ENCODE results near the gene TPX2.
"Not testable (repeated sequence)": the region's sequence is repeated elsewhere in the genome, so short reads cannot be mapped to it uniquely, and the experiment has no call there.

The TPX2 gene

GRCh38 chr20:31818376-31818908, 79.4 kb downstream of the TPX2 start:
- no peak for DNase-seq

GRCh38 chr20:31819083-31819784, 80.1 kb downstream of the TPX2 start, which contains the start of gene MYLK2:
MYLK2 (plus strand) TSS chr20:31819356; CDS start chr20:31819581, 225 bp downstream.
- DNase-seq, result peak; percentile 82

DNA sequence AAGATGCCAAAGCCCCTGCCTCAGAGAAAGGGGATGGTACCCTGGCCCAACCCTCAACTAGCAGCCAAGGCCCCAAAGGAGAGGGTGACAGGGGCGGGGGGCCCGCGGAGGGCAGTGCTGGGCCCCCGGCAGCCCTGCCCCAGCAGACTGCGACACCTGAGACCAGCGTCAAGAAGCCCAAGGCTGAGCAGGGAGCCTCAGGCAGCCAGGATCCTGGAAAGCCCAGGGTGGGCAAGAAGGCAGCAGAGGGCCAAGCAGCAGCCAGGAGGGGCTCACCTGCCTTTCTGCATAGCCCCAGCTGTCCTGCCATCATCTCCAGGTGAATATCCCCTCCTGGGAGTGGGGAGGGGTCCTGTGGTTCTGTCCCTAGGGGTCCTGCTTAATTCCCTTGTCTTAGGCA, 81.1 kb downstream of the TPX2 start:
- DNase-seq, result no peak

GRCh38 chr20:31821427-31821826, 82.3 kb downstream of the TPX2 start:
- no peak for DNase-seq

- peak; percentile 91 for DNase-seq
Measured at GRCh38 chr20:31822421-31823330, 83.6 kb downstream of the TPX2 start.

GRCh38 chr20:31823360-31824124, 84.5 kb downstream of the TPX2 start:
- no peak for DNase-seq

DNA sequence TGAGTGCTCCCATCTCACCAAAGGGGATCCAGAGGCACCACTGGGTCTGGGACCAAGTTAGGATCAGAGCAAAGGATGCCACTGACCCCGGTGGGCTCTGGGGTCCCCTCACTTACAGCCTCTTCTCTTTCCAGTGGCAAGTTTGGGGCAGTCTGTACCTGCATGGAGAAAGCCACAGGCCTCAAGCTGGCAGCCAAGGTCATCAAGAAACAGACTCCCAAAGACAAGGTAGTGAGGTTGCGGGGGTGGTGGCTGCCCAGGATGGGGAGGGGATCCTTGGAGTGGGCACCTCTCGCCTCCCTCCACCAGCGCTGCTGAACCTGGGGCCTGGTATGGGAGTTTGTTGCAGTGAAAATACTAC, 85.0 kb downstream of the TPX2 start:
- no peak for DNase-seq

- no peak for DNase-seq
Measured at GRCh38 chr20:31824554-31825313, 85.6 kb downstream of the TPX2 start.

DNA sequence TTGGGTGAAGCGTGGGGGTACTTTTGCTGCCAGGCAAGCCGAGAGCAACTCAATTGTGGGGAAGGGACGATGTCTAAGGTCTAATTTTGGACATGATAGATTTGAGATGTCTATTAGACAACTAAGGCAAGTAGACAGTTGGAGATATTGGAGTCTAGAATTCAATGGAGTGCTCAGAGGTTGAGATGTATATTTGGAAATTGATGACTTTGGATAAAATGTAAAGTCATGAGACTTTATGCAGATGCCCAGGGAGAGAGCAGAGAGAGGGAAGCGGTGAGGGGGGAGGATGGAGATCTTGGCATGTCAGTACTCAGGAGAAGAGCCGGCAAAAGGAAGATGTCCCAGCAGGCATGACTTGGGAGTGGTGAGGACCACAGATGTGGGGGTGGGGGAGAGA, 87.0 kb downstream of the TPX2 start:
- no peak for DNase-seq

GRCh38 chr20:31827059-31827458, 88.0 kb downstream of the TPX2 start:
- DNase-seq, result no peak

- DNase-seq, result not testable (repeated sequence)
Measured at GRCh38 chr20:31828016-31828415, 88.9 kb downstream of the TPX2 start.

DNA sequence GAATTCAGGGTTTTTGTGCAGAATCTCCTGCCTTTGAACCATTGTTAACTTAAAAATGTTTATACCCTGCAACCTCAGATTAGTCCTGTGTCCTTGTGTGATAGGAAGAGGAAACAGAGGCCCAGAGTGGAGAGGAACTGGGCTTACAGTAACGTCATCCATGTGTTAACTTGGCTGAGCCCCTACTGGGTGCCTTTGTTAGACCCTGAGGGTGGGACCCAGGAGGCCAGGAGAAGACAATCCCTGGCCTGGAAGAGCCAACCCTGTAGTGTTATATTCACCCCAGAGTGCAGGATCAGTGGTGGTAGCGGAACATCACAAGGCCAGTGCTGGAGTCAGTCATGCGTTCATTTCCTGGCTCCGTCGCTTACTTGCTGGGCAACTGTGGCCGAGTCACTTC, 90.6 kb downstream of the TPX2 start:
- no peak for DNase-seq

DNA sequence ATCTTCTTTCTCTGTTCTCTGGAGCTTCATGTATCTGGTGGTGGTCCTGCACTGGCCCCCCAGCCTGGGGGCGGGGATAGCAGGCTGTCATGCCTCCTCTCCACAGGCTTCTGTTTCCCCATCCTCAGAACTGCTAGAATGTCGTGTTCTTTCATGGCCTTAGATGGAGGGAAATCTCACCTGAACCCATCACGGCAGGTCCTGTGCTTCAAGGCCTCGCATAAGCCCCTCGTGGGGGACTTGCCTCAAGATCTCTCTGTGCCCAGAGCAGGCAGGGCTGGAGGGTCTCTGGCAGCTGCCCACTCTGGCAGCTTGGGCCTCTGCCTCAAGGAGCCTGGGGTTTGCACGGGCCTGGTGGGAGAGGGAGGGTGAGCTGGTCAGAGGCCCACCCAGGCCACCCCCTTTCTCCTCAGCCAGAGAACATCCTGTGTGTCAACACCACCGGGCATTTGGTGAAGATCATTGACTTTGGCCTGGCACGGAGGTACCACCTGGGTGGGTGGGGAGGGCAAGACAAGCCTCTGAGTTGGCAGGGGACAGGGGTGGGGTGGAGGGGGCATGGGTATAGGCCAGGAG, 91.4 kb downstream of the TPX2 start:
- DNase-seq, result no peak

GRCh38 chr20:31831211-31831610, 92.1 kb downstream of the TPX2 start:
- no peak for DNase-seq

DNA sequence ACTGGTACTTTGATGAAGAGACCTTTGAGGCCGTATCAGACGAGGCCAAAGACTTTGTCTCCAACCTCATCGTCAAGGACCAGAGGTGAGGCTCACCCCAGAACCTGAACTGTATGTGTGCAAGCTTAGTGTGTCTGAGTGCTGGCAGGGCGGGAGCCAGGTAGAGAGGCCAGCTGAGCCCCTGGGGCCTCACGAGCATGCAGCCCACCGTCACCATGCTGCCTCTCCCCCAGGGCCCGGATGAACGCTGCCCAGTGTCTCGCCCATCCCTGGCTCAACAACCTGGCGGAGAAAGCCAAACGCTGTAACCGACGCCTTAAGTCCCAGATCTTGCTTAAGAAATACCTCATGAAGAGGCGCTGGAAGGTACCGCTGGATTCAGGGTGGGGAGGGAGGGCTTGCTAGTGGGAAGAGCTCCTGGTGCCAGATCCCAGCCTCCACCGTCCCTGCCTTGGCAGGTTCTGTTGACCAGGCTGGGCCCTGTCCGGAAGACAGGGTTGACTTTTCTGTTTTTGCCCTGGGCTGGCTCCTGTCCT, 92.7 kb downstream of the TPX2 start:
- no peak for DNase-seq

DNA sequence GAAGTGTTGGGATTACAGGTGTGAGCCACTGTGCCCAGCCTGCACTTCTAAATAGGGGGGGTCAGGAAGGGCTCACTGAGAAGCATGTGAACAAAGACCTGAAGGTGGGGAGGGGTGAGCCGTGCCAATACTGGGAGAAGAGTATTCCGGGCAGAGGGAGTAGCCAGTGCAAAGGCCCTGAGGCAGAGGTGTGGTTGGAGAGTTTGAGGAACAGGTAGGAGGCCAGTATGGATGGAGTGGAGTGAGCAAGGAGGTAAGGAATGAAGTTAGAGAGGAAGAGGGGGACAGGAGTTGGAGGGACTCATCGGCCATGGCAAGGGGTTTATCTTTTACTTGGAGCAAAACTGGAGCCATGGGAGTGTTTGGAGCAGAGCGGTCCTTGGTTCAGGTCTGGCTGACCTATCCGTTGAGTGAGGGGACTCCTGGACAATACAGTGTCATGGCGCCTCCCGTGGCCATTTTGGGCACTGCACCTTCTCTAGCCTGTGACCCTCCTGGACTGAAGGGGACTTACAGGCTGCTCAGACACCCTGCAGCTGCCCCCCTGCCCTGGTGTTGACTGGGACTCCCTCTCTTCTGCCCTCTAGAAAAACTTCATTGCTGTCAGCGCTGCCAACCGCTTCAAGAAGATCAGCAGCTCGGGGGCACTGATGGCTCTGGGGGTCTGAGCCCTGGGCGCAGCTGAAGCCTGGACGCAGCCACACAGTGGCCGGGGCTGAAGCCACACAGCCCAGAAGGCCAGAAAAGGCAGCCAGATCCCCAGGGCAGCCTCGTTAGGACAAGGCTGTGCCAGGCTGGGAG, 94.2 kb downstream of the TPX2 start:
- peak; percentile 79 for DNase-seq

DNA sequence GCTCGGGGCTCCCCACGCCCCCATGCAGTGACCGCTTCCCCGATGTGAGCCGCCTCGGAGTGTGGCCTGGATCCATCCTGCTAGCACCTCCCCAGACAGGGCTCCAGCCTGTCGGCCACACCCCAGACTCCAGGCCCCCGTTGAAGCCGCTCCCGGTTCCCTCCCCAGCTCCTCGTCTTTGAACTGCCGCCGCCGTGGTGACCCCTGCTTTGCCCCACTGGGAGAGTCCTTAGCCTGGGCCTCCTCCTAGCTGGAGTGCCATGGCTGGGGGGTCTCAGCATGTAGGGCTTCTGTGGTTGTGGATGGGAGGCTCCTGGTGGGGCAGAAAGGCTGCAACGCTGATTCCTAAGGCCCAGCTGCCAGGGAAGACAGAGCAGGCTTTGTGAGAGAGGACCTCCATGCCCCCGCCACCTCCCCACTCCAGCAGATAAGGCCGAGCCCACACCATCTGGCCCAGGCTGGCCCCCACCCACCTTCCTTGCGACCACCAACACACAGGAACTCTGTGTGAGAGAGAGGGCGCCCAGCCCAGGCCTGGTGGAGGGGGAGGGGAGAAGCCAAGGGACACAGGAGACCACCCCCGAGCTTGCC, 94.9 kb downstream of the TPX2 start:
- no peak for DNase-seq

DNA sequence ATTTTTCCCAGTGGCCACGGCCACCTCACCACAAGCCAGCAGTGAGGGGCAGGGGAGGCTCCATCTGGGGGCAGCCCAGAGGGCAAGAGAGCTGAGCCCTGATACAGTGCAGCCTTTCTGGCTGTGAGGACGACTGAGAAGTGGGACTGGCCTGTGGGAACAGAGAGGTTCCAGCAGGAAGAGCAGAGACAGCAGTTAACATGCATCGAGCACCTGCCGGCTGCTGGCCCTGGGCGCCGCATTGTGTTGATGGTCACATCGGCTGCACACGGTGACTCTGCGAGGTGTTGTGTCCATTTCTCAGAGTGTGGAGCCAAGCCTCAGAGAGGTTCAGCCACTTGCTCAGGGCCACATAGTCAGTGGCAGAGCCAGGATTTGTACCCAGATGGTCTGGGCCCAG, 96.5 kb downstream of the TPX2 start:
- DNase-seq, result no peak

- DNase-seq, result peak; percentile 83
Measured at GRCh38 chr20:31835977-31836852, 97.1 kb downstream of the TPX2 start.

All from right forelimb (tissue), 1 donor.